K562 (cell line): Measurements from ENCODE around the gene PIK3CB. TPM values are rescaled to one million over a fixed set of nuclear protein-coding genes. Genes with fewer than 3 reads are reported as not detected.

Experiments used
- ARID3A ChIP-seq: IDR thresholded peaks from 2 replicates; pipeline ENCODE4 v1.6.1; 2012; ENCODE audit warnings: low read depth, low read length, improper control_type of control experiment, borderline replicate concordance
- ATF6 ChIP-seq: sonication (generic); formaldehyde crosslinking; IDR thresholded peaks from 2 replicates; pipeline ENCODE4 v1.4.0; 2020; ENCODE audit warnings: mild to moderate bottlenecking, missing genetic modification reagents
- BRCA1 ChIP-seq, 2 experiments: fragments of 450-650 bp in 1 of 2; sonication (generic) in 1 of 2; formaldehyde crosslinking in 1 of 2; IDR thresholded peaks; 2 replicates each; pipeline versions ENCODE4 v1.5.0 to v1.6.1; 2017 to 2020; ENCODE audit warnings: mild to moderate bottlenecking in 1 of 2, missing genetic modification reagents in 1 of 2
- ELF1 ChIP-seq: fragments of 200-800 bp; sonication (Bioruptor generic); IDR thresholded peaks from 2 replicates; pipeline ENCODE4 v1.6.1; 2016; ENCODE audit warnings: missing genetic modification characterization, missing compliant biosample characterization
- ELF2 ChIP-seq: fragments of 250-450 bp; sonication (Bioruptor Pico); IDR thresholded peaks from 2 replicates; pipeline ENCODE4 v1.5.0; 2021; ENCODE audit warnings: mild to moderate bottlenecking
- GABPB1 ChIP-seq: sonication (generic); formaldehyde crosslinking; IDR thresholded peaks from 2 replicates; pipeline ENCODE4 v1.8.0; 2022; ENCODE audit warnings: mild to moderate bottlenecking, missing genetic modification reagents
- HNRNPL ChIP-seq: fragments of 200-400 bp; formaldehyde crosslinking; IDR thresholded peaks from 2 replicates; pipeline ENCODE4 v1.6.1; 2017; ENCODE audit warnings: low read depth, mild to moderate bottlenecking, low read length
- MEF2D ChIP-seq: conservative IDR thresholded peaks from 2 replicates; pipeline ENCODE4 v1.6.1; 2016; ENCODE audit warnings: low read depth, missing genetic modification characterization, missing compliant biosample characterization
- MEIS2 ChIP-seq: fragments of 450-650 bp; IDR thresholded peaks from 2 replicates; pipeline ENCODE4 v1.6.1; 2014; ENCODE audit warnings: mild to moderate bottlenecking; ENCODE audit not compliant: partially characterized antibody
- MTF1 ChIP-seq: fragments of 250-450 bp; sonication (Bioruptor Pico); IDR thresholded peaks from 2 replicates; pipeline ENCODE4 v1.9.0; 2021; ENCODE audit warnings: moderate library complexity, mild to moderate bottlenecking, inconsistent platforms, borderline replicate concordance
- NFE2 ChIP-seq: IDR thresholded peaks from 2 replicates; pipeline ENCODE4 v1.6.1; 2014; ENCODE audit warnings: antibody characterized with exemption, low read depth
- NR2F6 ChIP-seq: fragments of 450-650 bp; formaldehyde crosslinking; IDR thresholded peaks from 2 replicates; pipeline ENCODE4 v1.4.0; 2020; ENCODE audit warnings: mild to moderate bottlenecking
- POLR2B ChIP-seq: fragments of 450-650 bp; IDR thresholded peaks from 2 replicates; pipeline ENCODE4 v1.6.1; 2018; ENCODE audit warnings: low read depth; ENCODE audit not compliant: partially characterized antibody
- POU5F1 ChIP-seq: fragments of 150-350 bp; IDR thresholded peaks from 2 replicates; pipeline ENCODE4 v1.6.1; 2014; ENCODE audit warnings: borderline replicate concordance, low read length, low read depth, mild to moderate bottlenecking; ENCODE audit not compliant: partially characterized antibody
- PTRF ChIP-seq: fragments of 450-650 bp; IDR thresholded peaks from 2 replicates; pipeline ENCODE4 v1.6.1; 2016; ENCODE audit warnings: mild to moderate bottlenecking, missing genetic modification characterization, missing compliant biosample characterization
- RBBP5 ChIP-seq: fragments of 200-600 bp; sonication (generic); IDR thresholded peaks from 2 replicates; pipeline ENCODE4 v1.6.1; 2012; ENCODE audit warnings: borderline replicate concordance, mild to moderate bottlenecking, low read length, control low read depth, inconsistent platforms; ENCODE audit not compliant: insufficient read depth, poor library complexity, severe bottlenecking
- ZKSCAN1 ChIP-seq: fragments of 150-350 bp; IDR thresholded peaks from 2 replicates; pipeline ENCODE4 v1.6.1; 2016; ENCODE audit warnings: low read depth, low read length
- ZNF316 ChIP-seq: fragments of 450-650 bp; IDR thresholded peaks from 2 replicates; pipeline ENCODE4 v1.6.1; 2016
- polyA plus RNA-seq, 8 experiments: library from polyadenylated mRNA; depleted of rRNA in 4 of 8; stranded (reverse) in 5 of 8; unstranded in 3 of 8; fragments of >200 nt; fragmentation: Nextera tagmentation in 2 of 8; fragmentation: Illumina TruSeq in 1 of 8; extraction: Ambion mirVana in 2 of 8; extraction: Trizol in 1 of 8; gene quantifications; 2 replicates each; pipeline versions ENCODE4 v1.2.1 to v1.2.3, GENCODE V29; 2011 to 2014; ENCODE audit warnings: inconsistent platforms in 1 of 8, missing spikeins in 1 of 8
- total RNA-seq, 7 experiments: library from RNA; depleted of rRNA in 6 of 7; stranded (reverse); fragments of >200 nt in 6 of 7; fragmentation: Illumina TruSeq in 2 of 7; extraction: Trizol in 2 of 7; gene quantifications; 2 replicates each; pipeline versions ENCODE4 v1.2.1 to v1.2.3, GENCODE V29; 2011 to 2021; ENCODE audit warnings: low replicate concordance in 1 of 7
- TF ChIP-seq, protein P1 (sequence below): fragments of 450-650 bp; IDR thresholded peaks from 2 replicates; pipeline ENCODE4 v1.6.1; 2016
- TF ChIP-seq, protein P2 (sequence below): sonication (generic); IDR thresholded peaks from 2 replicates; pipeline ENCODE4 v1.6.1; 2016
- TF ChIP-seq, protein P3 (sequence below), 2 experiments: fragments of 450-650 bp in 1 of 2; sonication (generic) in 1 of 2; formaldehyde crosslinking in 1 of 2; IDR thresholded peaks in 1 of 2; conservative IDR thresholded peaks in 1 of 2; 2 replicates each; pipeline versions ENCODE4 v1.6.1 to v1.8.1; 2016 to 2023; ENCODE audit warnings: mild to moderate bottlenecking in 2 of 2, moderate library complexity in 2 of 2, inconsistent platforms in 1 of 2, missing genetic modification reagents in 1 of 2

PIK3CB gene
- total and polyA plus RNA-seq, 9 of the 15 experiments (the other 6 are each of a cell fraction or from before 2014, with no cell fraction given), result 15.3 to 62.6 (median 28.3) TPM

DNA sequence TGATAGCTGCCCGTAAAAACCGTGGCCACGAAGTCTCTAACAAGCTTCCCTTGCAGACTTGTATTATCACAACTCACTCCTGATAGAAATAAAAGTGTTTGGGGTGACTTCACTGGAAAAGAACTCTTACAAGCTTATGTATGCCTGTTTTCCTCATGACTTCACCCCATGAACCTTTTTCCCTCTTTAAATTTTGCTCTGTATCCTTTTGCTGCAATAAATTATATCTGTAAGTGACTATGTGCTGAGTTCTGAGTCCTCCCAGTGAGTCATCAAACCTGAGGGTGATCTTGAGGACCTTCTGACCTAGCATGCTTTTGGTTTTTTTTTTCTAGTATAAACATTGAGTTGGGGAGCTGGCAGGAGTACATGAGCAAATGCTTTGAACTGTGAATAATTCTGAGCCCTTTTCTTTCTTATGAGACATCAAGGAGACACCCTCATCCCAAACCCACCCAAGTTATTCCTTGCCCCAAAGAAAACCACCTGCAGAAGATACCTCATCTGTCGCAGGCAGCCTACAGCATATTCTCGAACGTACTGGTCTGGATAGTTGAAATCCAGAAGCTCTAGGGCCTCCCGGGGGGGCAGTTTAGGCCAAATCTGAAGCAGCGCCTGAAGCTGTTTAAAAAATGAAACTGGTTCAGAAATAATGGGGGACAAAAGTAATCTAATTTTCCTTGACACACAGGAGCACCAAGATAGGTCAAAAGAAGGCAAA, 140.3 kb downstream of the PIK3CB start (continued):
- TF ChIP-seq, protein P1, sequence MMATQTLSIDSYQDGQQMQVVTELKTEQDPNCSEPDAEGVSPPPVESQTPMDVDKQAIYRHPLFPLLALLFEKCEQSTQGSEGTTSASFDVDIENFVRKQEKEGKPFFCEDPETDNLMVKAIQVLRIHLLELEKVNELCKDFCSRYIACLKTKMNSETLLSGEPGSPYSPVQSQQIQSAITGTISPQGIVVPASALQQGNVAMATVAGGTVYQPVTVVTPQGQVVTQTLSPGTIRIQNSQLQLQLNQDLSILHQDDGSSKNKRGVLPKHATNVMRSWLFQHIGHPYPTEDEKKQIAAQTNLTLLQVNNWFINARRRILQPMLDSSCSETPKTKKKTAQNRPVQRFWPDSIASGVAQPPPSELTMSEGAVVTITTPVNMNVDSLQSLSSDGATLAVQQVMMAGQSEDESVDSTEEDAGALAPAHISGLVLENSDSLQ, result peak; percentile 88
- TF ChIP-seq NFE2 (peak; percentile 60), ZNF316 (peak; percentile 63; the same call in 1 of the 2 replicates), POLR2B (no peak), ZKSCAN1 (no peak), ELF1 (tag) (no peak), GABPB1 (0 out of 2 replicates have a peak, but pooled peaks have one; percentile 13), BRCA1 (IDR thresholded peaks at IDR 0.05) (no peak), BRCA1 (CRISPR knock-in tag; IDR thresholded peaks at IDR 0.05) (no peak), RBBP5 (peak; percentile 3), NR2F6 (CRISPR knock-in tag) (no peak), HNRNPL (no peak), PTRF (tag) (no peak), ARID3A (peak; percentile 48; the same call in 1 of the 2 replicates), MTF1 (no peak), MEIS2 (peak; percentile 97), MEF2D (tag) (no peak), ATF6 (CRISPR knock-in tag) (no peak), POU5F1 (no peak), ELF2 (CRISPR knock-in tag) (no peak)
- TF ChIP-seq, protein P2, sequence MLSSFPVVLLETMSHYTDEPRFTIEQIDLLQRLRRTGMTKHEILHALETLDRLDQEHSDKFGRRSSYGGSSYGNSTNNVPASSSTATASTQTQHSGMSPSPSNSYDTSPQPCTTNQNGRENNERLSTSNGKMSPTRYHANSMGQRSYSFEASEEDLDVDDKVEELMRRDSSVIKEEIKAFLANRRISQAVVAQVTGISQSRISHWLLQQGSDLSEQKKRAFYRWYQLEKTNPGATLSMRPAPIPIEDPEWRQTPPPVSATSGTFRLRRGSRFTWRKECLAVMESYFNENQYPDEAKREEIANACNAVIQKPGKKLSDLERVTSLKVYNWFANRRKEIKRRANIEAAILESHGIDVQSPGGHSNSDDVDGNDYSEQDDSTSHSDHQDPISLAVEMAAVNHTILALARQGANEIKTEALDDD, result peak; percentile 68; the same call in 1 of the 2 replicates
- TF ChIP-seq, protein P3, sequence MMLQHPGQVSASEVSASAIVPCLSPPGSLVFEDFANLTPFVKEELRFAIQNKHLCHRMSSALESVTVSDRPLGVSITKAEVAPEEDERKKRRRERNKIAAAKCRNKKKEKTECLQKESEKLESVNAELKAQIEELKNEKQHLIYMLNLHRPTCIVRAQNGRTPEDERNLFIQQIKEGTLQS (IDR thresholded peaks at IDR 0.05), result peak; percentile 88
- TF ChIP-seq, protein P3 (CRISPR knock-in tag; conservative IDR thresholded peaks at IDR 0.05), result no peak
